Fibroblast of lung (primary cell): ENCODE data around the gene MUC13. TPM values are rescaled to one million over a fixed set of nuclear protein-coding genes. Genes with fewer than 3 reads are reported as not detected.

Experiments used
- DNase-seq, 2 donors: peaks; one replicate each; pipeline versions ENCODE4 v3.0.0 to v3.0.0-alpha.2; 2010; ENCODE audit warnings: low read depth in 2 of 2
- H2AFZ ChIP-seq: 2 replicates; pipeline ENCODE4 v1.5.1; 2012; ENCODE audit warnings: low read length, control low read depth, inconsistent platforms
- H3K27ac ChIP-seq: 2 replicates; pipeline ENCODE4 v1.5.1; 2011; ENCODE audit warnings: low read length, control low read depth; ENCODE audit not compliant: insufficient read depth
- H3K27me3 ChIP-seq: 2 replicates; pipeline ENCODE4 v1.5.1; 2011; ENCODE audit warnings: mild to moderate bottlenecking, low read length; ENCODE audit not compliant: control insufficient read depth, insufficient read depth
- H3K36me3 ChIP-seq: 2 replicates; pipeline ENCODE4 v1.5.1; 2011; ENCODE audit warnings: low read length; ENCODE audit not compliant: control insufficient read depth, insufficient read depth
- H3K4me1 ChIP-seq: 2 replicates; pipeline ENCODE4 v1.5.1; 2011; ENCODE audit warnings: low read length; ENCODE audit not compliant: control insufficient read depth, insufficient read depth; ENCODE audit errors: extremely low read depth
- H3K4me2 ChIP-seq: 2 replicates; pipeline ENCODE4 v1.5.1; 2011; ENCODE audit warnings: low read length, control low read depth; ENCODE audit not compliant: insufficient read depth; ENCODE audit errors: extremely low read depth
- H3K4me3 ChIP-seq, 4 experiments: fragments of 200-600 bp in 1 of 4; sonication (generic) in 1 of 4; replicated peaks in 1 of 4; 2 replicates each; pipeline ENCODE4 v1.5.1; 2011 to 2016; ENCODE audit warnings: low read length in 4 of 4, low read depth in 3 of 4, mild to moderate bottlenecking in 3 of 4, control low read depth in 2 of 4, inconsistent platforms in 1 of 4, mixed read lengths in 1 of 4; ENCODE audit not compliant: insufficient read depth in 1 of 4; ENCODE audit errors: control extremely low read depth in 1 of 4
- H3K79me2 ChIP-seq: 2 replicates; pipeline ENCODE4 v1.5.1; 2012; ENCODE audit warnings: mild to moderate bottlenecking, low read length, inconsistent platforms; ENCODE audit not compliant: control insufficient read depth, insufficient read depth
- H3K9ac ChIP-seq: 2 replicates; pipeline ENCODE4 v1.5.1; 2011; ENCODE audit warnings: mild to moderate bottlenecking, low read length, control low read depth; ENCODE audit not compliant: insufficient read depth
- H3K9me3 ChIP-seq: 2 replicates; pipeline ENCODE4 v1.5.1; 2012; ENCODE audit warnings: low read depth, low read length; ENCODE audit not compliant: control insufficient read depth, insufficient read depth
- H4K20me1 ChIP-seq: 2 replicates; pipeline ENCODE4 v1.5.1; 2011; ENCODE audit warnings: low read length; ENCODE audit not compliant: control insufficient read depth, insufficient read depth; ENCODE audit errors: extremely low read depth
- CTCF ChIP-seq, 2 donors: IDR thresholded peaks in 1 of 2; conservative IDR thresholded peaks in 1 of 2; 1 replicate in 1 of 2; 2 replicates in 1 of 2; pipeline ENCODE4 v1.5.1; 2011 to 2012; ENCODE audit warnings: low read length in 2 of 2, control low read depth in 1 of 2, inconsistent platforms in 1 of 2, low read depth in 1 of 2, mild to moderate bottlenecking in 1 of 2
- EZH2 ChIP-seq: IDR thresholded peaks from 2 replicates; pipeline ENCODE4 v1.5.1; 2012; ENCODE audit warnings: low read length, control low read depth, mild to moderate bottlenecking; ENCODE audit errors: missing control alignments
- polyA plus RNA-seq, 2 donors: library from polyadenylated mRNA; depleted of rRNA in 1 of 2; stranded (reverse) in 1 of 2; unstranded in 1 of 2; fragments of >200 nt; gene quantifications; 2 replicates each; pipeline ENCODE4 v1.2.1, GENCODE V29; 2011 to 2012; ENCODE audit warnings: missing spikeins in 1 of 2
- total RNA-seq: library from RNA; depleted of rRNA; stranded (reverse); fragments of >200 nt; gene quantifications from 2 replicates; pipeline ENCODE4 v1.2.1, GENCODE V29; 2014

The MUC13 gene
- total and polyA plus RNA-seq, 2 donors (not counting 1 experiment from before 2014, with no cell fraction given) = under 0.01 TPM; not detected in 1

- Histone ChIP-seq H3K9me3 (no peaks in the 10 kb centered on the region), H3K36me3 (no peaks in the 10 kb centered on the region), H3K4me2 (no peak overlapping the region), H3K4me1 (no peaks in the 10 kb centered on the region), H3K27ac (no peak overlapping the region), H3K4me3 (no peak overlapping the region), H4K20me1 (peaks cover 2% of the 10 kb centered on the region), H2AFZ (no peak overlapping the region), H3K27me3 (peaks cover 9% of the 10 kb centered on the region), H3K79me2 (no peaks in the 10 kb centered on the region), H3K9ac (no peak overlapping the region)
- TF ChIP-seq CTCF (conservative IDR thresholded peaks at IDR 0.05 in 1 of 2, IDR thresholded peaks at IDR 0.05 in 1 of 2; ENCODE audit: low read depth in 1 of 2, low read length in 2 of 2) (no peak), EZH2 (no peak)
- peak in 1 of 2 donors; percentile 8 for DNase-seq
Observed at GRCh38 chr3:124915254-124915653, 19.3 kb downstream of the MUC13 start.

GRCh38 chr3:124907957-124908356 is 26.6 kb downstream of the MUC13 start:
- Histone ChIP-seq H3K4me3 (no peak overlapping the region), H4K20me1 (no peaks in the 10 kb centered on the region), H3K27ac (no peak overlapping the region), H3K4me1 (no peaks in the 10 kb centered on the region), H3K9ac (no peak overlapping the region), H3K36me3 (no peaks in the 10 kb centered on the region), H3K79me2 (no peaks in the 10 kb centered on the region), H3K4me2 (no peak overlapping the region), H3K27me3 (peaks cover 11% of the 10 kb centered on the region), H3K9me3 (no peaks in the 10 kb centered on the region), H2AFZ (no peak overlapping the region)
- no peak for DNase-seq
- TF ChIP-seq CTCF (conservative IDR thresholded peaks at IDR 0.05 in 1 of 2, IDR thresholded peaks at IDR 0.05 in 1 of 2; ENCODE audit: low read depth in 1 of 2, low read length in 2 of 2) (no peak), EZH2 (no peak)

GRCh38 chr3:124904835-124905492 is 29.6 kb downstream of the MUC13 start:
- Histone ChIP-seq H2AFZ (no peak overlapping the region), H3K9me3 (no peaks in the 10 kb centered on the region), H3K27ac (no peak overlapping the region), H4K20me1 (no peaks in the 10 kb centered on the region), H3K4me2 (no peak overlapping the region), H3K36me3 (no peaks in the 10 kb centered on the region), H3K79me2 (no peaks in the 10 kb centered on the region), H3K9ac (no peak overlapping the region), H3K27me3 (peaks cover 2% of the 10 kb centered on the region), H3K4me3 (no peak overlapping the region), H3K4me1 (no peaks in the 10 kb centered on the region)
- TF ChIP-seq CTCF (conservative IDR thresholded peaks at IDR 0.05 in 1 of 2, IDR thresholded peaks at IDR 0.05 in 1 of 2; ENCODE audit: low read depth in 1 of 2, low read length in 2 of 2) (no peak), EZH2 (no peak)
- DNase-seq = no peak
